Neural progenitor cell (in vitro differentiated cells): Measurements from ENCODE around the gene SLC30A2.

Source experiments
- CTCF ChIP-seq: fragments of 200-600 bp; sonication (generic); IDR thresholded peaks from 2 replicates; pipeline ENCODE4 v1.5.1; 2017; ENCODE audit warnings: antibody characterized with exemption, mild to moderate bottlenecking
- EZH2 ChIP-seq: fragments of 200-600 bp; sonication (generic); IDR thresholded peaks from 2 replicates; pipeline ENCODE4 v1.6.1; 2017; ENCODE audit warnings: antibody characterized with exemption, mild to moderate bottlenecking, moderate library complexity
- EZH2phosphoT487 ChIP-seq: fragments of 200-600 bp; sonication (generic); IDR thresholded peaks from 2 replicates; pipeline ENCODE4 v1.6.1; 2017; ENCODE audit warnings: antibody characterized with exemption

GRCh38 chr1:26045722-26046245, at the start of gene SLC30A2:
- TF ChIP-seq CTCF (peak; percentile 3), EZH2 (peak; percentile 99), EZH2phosphoT487 (peak; percentile 96)
